Stimulated activated CD4-positive, alpha-beta T cell treated with anti-CD3 and anti-CD28 coated beads, Interleukin-4, amount 100 ng/mL, for 24 hours (primary cell): ENCODE data around the gene NDUFS2.
"Not testable (repeated sequence)": the region's sequence is repeated elsewhere in the genome, so short reads cannot be mapped to it uniquely, and the experiment has no call there.

Source experiments
- DNase-seq: peaks from one replicate; pipeline ENCODE4 v3.0.0-alpha.2; 2020

Gene NDUFS2

DNA sequence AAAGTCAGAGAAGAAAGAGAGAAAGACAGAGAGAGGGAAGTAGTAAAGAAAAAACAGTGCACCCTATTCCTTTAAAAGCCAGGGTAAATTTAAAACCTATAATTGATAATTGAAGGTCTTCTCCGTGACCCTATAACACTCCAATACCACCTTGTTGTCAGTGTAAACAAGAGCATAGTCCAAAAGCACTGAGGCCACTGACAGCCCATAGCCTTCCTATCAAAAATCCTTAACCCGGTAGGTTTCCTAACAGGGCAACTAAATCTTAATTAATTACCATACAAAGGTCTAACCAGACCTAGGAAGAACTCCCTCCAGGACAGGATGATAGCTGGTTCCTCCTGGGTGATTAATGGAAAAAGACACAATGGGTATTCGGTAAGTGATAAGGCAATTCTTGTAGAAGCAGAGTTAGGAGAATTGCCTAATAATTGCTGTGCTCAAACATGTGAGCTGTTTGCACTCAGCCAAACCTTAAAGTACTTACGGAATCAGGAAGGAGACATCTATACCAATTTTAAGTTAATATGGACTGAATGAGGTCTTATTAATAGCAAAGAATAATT is 53.9 kb downstream of the NDUFS2 start:
- DNase-seq: not testable (repeated sequence)

GRCh38 chr1:161257109-161257508 is 54.9 kb downstream of the NDUFS2 start:
- not testable (repeated sequence) for DNase-seq

- DNase-seq: peak; percentile 43
Measured at GRCh38 chr1:161258439-161259344, 56.5 kb downstream of the NDUFS2 start, which contains the start of gene PCP4L1. PCP4L1 (plus strand) TSS chr1:161258745; CDS start chr1:161258975, 230 bp downstream.

GRCh38 chr1:161259345-161259702 is 57.2 kb downstream of the NDUFS2 start:
- no peak for DNase-seq

- DNase-seq: no peak
Measured at GRCh38 chr1:161259765-161260164, 57.6 kb downstream of the NDUFS2 start.

DNA sequence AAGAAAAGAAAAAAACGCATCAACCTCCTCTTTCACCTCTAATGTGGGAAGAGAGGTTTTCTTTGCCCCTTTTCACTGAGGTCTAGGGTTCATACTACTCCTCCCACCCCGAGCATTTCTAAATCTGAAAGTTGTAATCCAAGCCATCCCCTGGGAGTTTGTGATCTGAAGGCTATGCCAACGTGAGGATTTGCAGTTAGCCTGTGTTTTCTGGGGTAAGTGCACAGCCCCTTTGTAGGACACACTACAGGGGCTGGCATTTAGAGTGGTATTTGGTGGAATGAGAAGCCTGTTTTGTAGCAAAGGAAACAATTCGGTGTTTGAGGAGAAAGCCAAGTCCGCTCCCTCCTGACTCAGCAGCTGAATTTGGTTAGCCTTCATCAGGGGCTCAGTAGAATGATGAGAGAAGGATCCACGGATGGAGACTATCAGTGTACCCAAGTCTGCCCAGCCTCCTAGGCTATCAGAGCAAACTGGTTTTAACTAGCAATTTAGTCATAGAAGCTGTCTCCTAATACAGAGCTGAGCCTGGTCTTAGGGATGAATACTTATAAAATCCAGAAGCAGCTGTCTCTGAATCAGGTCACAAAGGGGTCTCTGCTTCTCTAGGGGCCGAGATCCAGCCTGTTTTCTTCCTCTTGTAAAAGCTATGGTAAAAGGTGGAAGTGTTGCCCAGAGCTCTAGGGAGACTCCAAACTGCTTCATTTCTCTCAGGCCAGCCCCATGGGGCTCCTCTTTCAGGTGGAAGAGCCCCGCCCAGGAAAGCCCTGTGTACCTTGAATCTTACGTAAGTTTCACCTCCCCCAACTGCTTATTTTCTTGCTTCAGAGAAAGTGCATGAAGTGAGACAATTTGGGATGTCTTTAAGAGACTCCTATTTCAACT is 58.5 kb downstream of the NDUFS2 start:
- DNase-seq: no peak

DNA sequence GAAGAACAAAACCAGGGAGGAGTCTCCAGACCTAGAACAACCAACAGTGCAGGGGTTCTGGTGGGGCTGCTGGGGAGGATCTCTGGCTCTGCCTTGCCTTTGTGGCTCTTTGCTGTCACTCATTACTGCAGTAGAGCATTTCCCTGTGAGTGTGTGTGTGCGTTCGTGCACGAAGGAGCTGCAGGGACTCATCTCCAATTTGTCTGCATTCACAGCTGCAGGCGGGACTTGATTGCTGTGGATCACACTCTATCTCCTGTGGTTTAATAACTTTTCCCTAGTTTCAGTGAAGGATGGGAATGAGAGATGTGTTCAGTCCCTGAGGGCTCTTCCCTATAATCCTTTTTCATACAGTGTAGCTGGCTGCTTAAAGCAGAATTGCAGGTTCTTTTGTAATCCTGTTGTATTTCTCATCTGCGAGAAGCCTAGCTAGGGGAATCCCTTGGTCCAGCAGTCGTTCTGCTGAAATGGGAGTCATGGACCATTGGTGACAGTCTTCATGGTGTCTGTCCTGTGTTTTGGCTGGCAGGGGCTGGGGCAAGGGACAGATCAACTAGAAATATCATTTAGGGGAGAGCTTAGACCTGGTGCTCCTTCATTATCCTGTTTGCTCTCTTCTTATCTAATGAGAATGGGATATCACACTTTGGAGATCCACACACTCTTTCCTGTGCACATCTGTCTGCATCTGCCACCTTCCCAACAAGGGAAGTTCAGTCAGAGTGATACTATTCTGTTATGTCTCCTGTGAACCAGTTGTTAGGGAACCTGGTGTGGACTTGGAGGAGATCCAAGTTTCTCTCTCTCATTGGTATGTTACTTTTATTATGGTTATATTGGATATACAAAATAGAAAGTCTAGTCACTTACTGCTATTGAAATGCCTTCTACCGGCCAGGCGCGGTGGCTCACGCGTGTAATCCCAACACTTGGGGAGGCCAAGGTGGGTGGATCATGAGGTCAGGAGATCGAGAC is 59.4 kb downstream of the NDUFS2 start:
- DNase-seq: no peak
